ENCODE data around the gene TUBGCP2.

Gene TUBGCP2

GRCh38 chr10:133254421-133255120 is 54.1 kb downstream of the TUBGCP2 start:
- CTCF ChIA-PET: no interaction called here
- POLR2A ChIA-PET: no interaction called here
- no peak for DNase-seq (ENCODE audit: extremely low spot score)
- TF ChIP-seq CTBP1 (IDR thresholded peaks at IDR 0.05; ENCODE audit: borderline replicate concordance) (no peak), LEF1 (IDR thresholded peaks at IDR 0.05; ENCODE audit: borderline replicate concordance) (no peak), NFRKB (IDR thresholded peaks at IDR 0.05) (no peak), FOXM1 (IDR thresholded peaks at IDR 0.05; ENCODE audit: borderline replicate concordance) (no peak), TARDBP (IDR thresholded peaks at IDR 0.05) (no peak), BHLHE40 (IDR thresholded peaks at IDR 0.05; ENCODE audit: borderline replicate concordance) (no peak), PKNOX1 (IDR thresholded peaks at IDR 0.05) (no peak)

GRCh38 chr10:133253361-133253955 is 55.2 kb downstream of the TUBGCP2 start:
- no peak for TF ChIP-seq PKNOX1 (IDR thresholded peaks at IDR 0.05)
- no peak for TF ChIP-seq BHLHE40 (IDR thresholded peaks at IDR 0.05; ENCODE audit: borderline replicate concordance)
- no peak for TF ChIP-seq L3MBTL2 (conservative IDR thresholded peaks at IDR 0.05)
- TF ChIP-seq SP1 (IDR thresholded peaks at IDR 0.05): no peak
- TF ChIP-seq FOXM1 (IDR thresholded peaks at IDR 0.05; ENCODE audit: borderline replicate concordance): no peak
- TF ChIP-seq SUZ12 (IDR thresholded peaks at IDR 0.05): no peak
- no peak for TF ChIP-seq ZNF384 (IDR thresholded peaks at IDR 0.05)
- TF ChIP-seq ELF4 (IDR thresholded peaks at IDR 0.05): no peak
- CTCF ChIA-PET: no interaction called here
- POLR2A ChIA-PET: no interaction called here
- DNase-seq (ENCODE audit: extremely low spot score): no peak

- CTCF ChIA-PET: no interaction called here
- no peak for DNase-seq (ENCODE audit: extremely low spot score)
- no peak for TF ChIP-seq PKNOX1 (IDR thresholded peaks at IDR 0.05)
- TF ChIP-seq FOXK2 (IDR thresholded peaks at IDR 0.05): no peak
- no peak for TF ChIP-seq CTBP1 (IDR thresholded peaks at IDR 0.05; ENCODE audit: borderline replicate concordance)
- no peak for TF ChIP-seq SP1 (IDR thresholded peaks at IDR 0.05)
- no peak for TF ChIP-seq ELF4 (IDR thresholded peaks at IDR 0.05)
- no peak for TF ChIP-seq TARDBP (IDR thresholded peaks at IDR 0.05)
- no peak for TF ChIP-seq FOXM1 (IDR thresholded peaks at IDR 0.05; ENCODE audit: borderline replicate concordance)
- TF ChIP-seq FOXA1 (IDR thresholded peaks at IDR 0.05): no peak
- TF ChIP-seq ARNT (IDR thresholded peaks at IDR 0.05): no peak
- TF ChIP-seq SUZ12 (IDR thresholded peaks at IDR 0.05): no peak
- POLR2A ChIA-PET: no interaction called here
Measured at GRCh38 chr10:133252223-133252552, 56.5 kb downstream of the TUBGCP2 start.

- DNase-seq (ENCODE audit: extremely low spot score): no peak
- CTCF ChIA-PET: no interaction called here
- POLR2A ChIA-PET: no interaction called here
- no peak for TF ChIP-seq ARNT (IDR thresholded peaks at IDR 0.05)
- TF ChIP-seq CTBP1 (IDR thresholded peaks at IDR 0.05; ENCODE audit: borderline replicate concordance): no peak
- TF ChIP-seq FOXA1 (IDR thresholded peaks at IDR 0.05): no peak
- TF ChIP-seq ZNF384 (IDR thresholded peaks at IDR 0.05): no peak
- TF ChIP-seq FOXK2 (IDR thresholded peaks at IDR 0.05): no peak
- no peak for TF ChIP-seq NFRKB (IDR thresholded peaks at IDR 0.05)
- TF ChIP-seq SP1 (IDR thresholded peaks at IDR 0.05): no peak
Measured at GRCh38 chr10:133251388-133252222, 57.1 kb downstream of the TUBGCP2 start.

- no peak for DNase-seq (ENCODE audit: extremely low spot score)
- ChIA-PET CTCF (no interaction called here), POLR2A (no interaction called here)
- no peak for TF ChIP-seq ZNF384 (IDR thresholded peaks at IDR 0.05)
- no peak for TF ChIP-seq TARDBP (IDR thresholded peaks at IDR 0.05)
Measured at GRCh38 chr10:133249975-133250754, 58.5 kb downstream of the TUBGCP2 start.

GRCh38 chr10:133249094-133249780 is 59.4 kb downstream of the TUBGCP2 start:
- TF ChIP-seq ZNF384 (IDR thresholded peaks at IDR 0.05) (no peak), ARNT (IDR thresholded peaks at IDR 0.05) (no peak), FOXM1 (IDR thresholded peaks at IDR 0.05; ENCODE audit: borderline replicate concordance) (no peak), CTBP1 (IDR thresholded peaks at IDR 0.05; ENCODE audit: borderline replicate concordance) (no peak), PKNOX1 (IDR thresholded peaks at IDR 0.05) (no peak), HDGF (IDR thresholded peaks at IDR 0.05; ENCODE audit: borderline replicate concordance) (no peak), SUZ12 (IDR thresholded peaks at IDR 0.05) (no peak), BHLHE40 (IDR thresholded peaks at IDR 0.05; ENCODE audit: borderline replicate concordance) (no peak), L3MBTL2 (conservative IDR thresholded peaks at IDR 0.05) (no peak), TARDBP (IDR thresholded peaks at IDR 0.05) (no peak), LEF1 (IDR thresholded peaks at IDR 0.05; ENCODE audit: borderline replicate concordance) (no peak)
- CTCF ChIA-PET: no interaction called here
- POLR2A ChIA-PET: no interaction called here
- no peak for DNase-seq (ENCODE audit: extremely low spot score)
